Embryonic facial prominence (tissue), 1 donor: Measurements from ENCODE around the gene ST8SIA1.
"Not testable (repeated sequence)": the region's sequence is repeated elsewhere in the genome, so short reads cannot be mapped to it uniquely, and the experiment has no call there.

ENCODE experiments used
- DNase-seq: peaks from one replicate; pipeline ENCODE4 v3.0.0-alpha.2; 2016; ENCODE audit errors: extremely low spot score

ST8SIA1 gene

GRCh38 chr12:22334410-22335100, at the start of gene ST8SIA1:
Gene ST8SIA1, minus strand, starts transcription at chr12:22334707. Its CDS starts 475 bp downstream, at chr12:22334232.
- no peak for DNase-seq

GRCh38 chr12:22380031-22380430, 45.5 kb upstream of the ST8SIA1 start:
- DNase-seq: no peak

DNA sequence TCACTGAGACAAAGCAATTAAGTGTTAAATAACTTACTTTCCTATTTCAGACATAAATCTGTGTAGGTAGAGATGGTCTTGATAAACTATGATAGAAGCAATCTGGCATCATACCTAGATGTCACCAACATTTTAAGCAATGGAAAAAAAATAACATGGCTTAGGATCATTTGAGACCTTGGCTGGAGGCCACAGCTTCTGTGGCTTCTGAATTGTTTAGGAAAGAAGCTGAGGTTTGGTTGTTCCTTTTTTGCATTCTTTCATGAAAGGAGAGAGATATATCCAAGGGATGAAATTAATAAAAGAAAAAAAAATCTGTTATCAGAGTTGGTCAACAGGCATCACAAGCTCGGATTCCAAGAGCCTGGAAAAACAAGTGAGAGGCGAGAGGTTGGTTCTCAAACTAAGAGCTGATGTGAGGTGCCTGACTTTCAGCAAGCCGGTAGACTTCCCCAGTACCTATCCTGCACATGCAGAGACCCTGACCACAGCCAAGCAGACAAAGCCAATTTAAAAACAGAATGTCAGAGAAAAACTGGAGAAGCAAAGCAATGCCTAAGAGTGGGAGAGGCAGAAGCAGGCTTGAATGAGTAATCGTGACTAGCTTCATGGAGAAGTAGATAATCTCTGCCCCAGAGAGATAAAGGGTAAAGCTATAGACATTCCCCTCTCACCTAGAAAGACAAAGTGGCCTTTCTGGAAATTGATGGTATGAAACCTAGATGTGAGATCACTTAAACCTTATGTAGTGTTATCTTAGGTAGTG, 43.4 kb upstream of the ST8SIA1 start:
- no peak for DNase-seq

- DNase-seq: not testable (repeated sequence)
Measured at GRCh38 chr12:22376596-22377150, 42.2 kb upstream of the ST8SIA1 start.

DNA sequence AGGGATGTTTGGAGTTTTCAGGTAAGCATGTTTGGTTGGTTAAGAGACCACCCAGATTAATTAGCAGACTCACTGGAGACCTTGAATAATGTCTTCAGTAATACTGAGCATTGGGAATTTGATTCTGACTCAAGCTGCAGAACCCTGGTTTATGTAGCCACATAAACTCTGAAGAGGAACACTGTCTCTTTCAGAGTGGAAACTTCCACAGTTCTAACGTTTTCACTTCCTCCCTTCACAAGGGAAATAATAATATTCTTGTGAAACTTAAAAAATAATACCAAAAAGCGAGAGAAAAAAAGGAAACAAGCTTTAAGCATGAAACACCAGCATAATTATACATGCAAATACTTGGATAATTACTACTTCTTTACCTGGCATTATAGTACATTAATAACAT, 40.0 kb upstream of the ST8SIA1 start:
- DNase-seq: no peak

GRCh38 chr12:22372277-22372837, 37.9 kb upstream of the ST8SIA1 start:
- no peak for DNase-seq

GRCh38 chr12:22366181-22366580, 31.7 kb upstream of the ST8SIA1 start:
- DNase-seq: no peak

DNA sequence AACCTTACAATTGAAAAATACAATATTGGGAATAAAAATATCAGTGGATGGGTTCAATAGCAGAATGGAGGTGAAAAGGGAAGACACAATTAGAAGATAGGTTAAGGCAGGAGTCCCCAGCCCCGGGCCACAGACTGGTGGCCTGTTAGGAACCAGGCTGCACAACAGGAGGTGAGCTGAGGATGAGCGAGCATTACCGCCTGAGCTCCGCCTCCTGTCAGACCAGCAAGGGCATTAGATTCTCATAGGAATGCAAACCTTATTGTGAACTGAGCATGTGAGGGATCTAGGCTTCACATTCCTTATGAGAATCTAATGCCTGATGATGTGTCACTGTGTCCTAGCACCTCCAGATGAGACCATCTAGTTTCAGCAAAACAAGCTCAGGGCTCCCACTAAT, 27.3 kb upstream of the ST8SIA1 start:
- DNase-seq: no peak

DNA sequence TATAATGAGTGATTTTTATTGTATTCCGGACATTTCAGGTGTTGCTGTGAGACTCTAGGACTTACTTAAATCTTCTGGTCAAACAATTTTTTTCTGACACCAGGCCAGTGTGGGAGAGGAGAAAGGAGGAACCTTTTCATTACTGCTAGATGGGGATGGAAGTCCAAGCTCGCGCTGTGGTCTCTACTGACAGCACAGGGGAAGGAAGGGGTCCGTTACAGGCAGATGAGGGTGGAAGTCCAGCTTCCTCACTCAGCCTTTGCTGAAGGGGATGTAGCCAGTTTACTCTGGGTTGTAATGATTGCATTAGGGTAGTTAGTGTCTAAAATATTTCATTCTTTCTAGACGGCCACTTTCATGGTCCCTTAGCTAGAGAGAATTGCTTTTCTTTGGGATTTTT, 26.3 kb upstream of the ST8SIA1 start:
- no peak for DNase-seq

DNA sequence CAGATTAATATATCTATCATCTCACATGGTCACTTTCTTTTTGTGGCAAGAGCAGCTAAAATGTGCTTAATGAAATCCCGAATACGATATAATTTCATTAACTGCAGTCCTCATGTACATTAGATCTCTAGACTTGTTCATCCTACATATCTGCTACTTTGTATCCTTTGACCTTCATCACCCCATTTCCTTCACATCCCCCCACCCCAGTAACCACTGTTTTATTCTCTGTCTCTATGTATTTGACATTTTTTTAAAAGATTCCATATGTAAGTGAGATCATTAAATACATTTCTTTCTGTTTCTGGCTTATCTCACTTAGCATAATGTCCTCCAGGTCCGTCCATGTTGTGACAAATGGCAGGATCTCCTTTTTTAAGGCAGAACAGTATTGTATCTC, 23.0 kb upstream of the ST8SIA1 start:
- no peak for DNase-seq

- DNase-seq: no peak
Measured at GRCh38 chr12:22356231-22356630, 21.7 kb upstream of the ST8SIA1 start.

DNA sequence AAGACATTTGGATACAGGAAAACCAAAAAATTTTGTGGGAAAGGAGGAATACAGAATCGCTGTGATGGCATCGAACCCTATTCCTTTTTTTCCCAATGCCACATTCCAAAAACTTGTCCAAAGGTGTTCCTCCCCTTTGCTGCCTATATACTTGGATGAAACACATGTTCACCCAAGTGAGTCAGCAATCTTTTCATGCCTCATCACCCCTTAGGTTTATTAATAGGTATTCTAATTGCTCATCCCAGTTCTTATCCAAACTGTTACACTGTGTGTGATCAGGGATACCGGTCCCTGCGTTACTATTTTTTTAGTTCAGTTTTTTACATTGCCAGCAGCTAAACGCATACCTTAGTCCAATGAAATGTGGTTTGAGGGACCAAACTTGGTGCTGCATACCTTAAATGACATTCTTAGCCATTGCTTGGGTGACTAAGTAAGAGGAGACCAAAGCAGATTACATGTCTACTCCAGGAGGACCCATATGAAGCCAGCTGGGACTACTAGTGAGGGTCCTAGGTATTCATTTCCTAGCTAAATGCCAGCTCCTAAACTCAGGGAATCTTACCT, 20.6 kb upstream of the ST8SIA1 start:
- no peak for DNase-seq

- DNase-seq: no peak
Measured at GRCh38 chr12:22353615-22354325, 19.3 kb upstream of the ST8SIA1 start.

DNA sequence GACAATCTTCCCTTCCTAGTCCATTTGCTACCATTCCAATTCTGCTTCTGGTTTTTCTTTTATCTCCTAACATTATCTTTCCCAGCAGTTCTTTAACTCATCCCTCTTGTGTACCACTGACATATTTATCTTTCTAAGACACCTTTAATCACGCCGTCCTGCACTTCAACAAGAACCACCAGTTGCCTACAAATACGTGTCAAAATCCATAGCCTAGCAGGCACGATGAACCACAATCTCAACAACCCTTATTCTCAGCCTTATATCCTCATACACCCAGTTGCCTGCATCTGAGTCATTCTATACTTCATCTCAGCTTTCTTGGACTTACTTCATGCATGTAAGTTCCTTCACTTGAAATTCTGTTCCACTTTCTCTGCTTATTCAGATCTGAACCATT, 16.4 kb upstream of the ST8SIA1 start:
- no peak for DNase-seq

DNA sequence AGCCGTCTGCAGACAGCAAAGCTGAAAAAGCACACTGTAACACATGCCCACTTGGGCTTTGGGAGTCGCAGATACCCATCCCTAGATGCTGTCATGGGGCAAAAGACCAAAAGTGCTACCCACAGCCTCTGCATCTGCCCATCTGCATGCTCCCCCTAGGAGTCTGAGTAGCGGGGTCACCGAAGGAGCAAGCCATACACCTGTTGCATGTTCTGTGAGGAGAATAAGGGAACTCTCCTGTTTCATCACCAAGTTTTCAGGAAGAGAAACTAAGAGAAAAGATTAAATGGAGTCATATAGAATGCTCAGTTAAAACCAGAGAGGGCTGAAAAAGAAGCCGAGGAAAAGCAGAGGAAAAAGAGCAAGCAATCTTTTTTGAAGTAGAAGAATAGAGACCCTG, 13.7 kb upstream of the ST8SIA1 start:
- DNase-seq: no peak

GRCh38 chr12:22340143-22340542, 5.6 kb upstream of the ST8SIA1 start:
- DNase-seq: no peak

GRCh38 chr12:22339691-22340090, 5.2 kb upstream of the ST8SIA1 start:
- DNase-seq: no peak

GRCh38 chr12:22335794-22336166, 1.3 kb upstream of the ST8SIA1 start:
- DNase-seq: no peak

DNA sequence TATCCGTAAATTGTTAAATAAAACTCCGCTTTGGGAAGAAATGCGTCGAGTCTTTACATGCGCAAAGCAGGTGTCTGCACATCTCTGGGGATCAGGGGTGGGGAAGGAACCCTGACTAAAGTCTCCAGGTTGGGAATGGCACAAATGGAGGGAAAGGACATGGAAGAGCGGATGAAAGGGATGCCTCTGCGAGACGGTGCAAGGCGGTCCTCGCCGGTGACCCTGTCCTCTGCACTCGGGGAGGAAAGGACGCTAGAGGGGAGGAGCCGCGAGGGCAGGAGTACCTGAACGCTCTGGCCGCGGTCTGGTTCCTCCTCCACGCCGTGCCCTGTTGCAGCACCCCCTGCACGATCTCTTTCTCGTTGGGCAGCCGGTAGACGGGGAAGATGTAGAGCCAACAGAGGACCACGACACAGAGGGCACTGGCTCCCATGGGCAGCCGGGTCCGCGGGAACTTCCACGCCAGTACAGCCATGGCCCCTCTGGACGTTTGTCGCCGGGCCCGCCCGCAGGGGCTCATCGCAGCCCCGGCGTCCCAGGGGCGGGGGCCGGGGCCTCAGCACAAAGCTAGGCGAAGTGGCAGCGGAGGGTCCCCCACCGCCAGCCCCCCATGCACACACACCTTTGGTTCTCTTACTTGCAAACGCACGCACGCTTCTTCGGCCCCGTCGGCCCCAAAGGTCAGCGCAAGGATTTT, 646 bp downstream of the ST8SIA1 start:
- DNase-seq: no peak

- DNase-seq: no peak
Measured at GRCh38 chr12:22333186-22333712, 1.3 kb downstream of the ST8SIA1 start.

GRCh38 chr12:22332202-22332601, 2.3 kb downstream of the ST8SIA1 start:
- DNase-seq: no peak
